Left renal pelvis (tissue), 4 donors: ENCODE measurements around the gene DCTD. TPM values are rescaled to one million over a fixed set of nuclear protein-coding genes. Genes with fewer than 3 reads are reported as not detected.

Source experiments
- DNase-seq, 4 donors: peaks; one replicate each; pipeline ENCODE4 v3.0.0-alpha.2; 2013; ENCODE audit warnings: low read depth in 4 of 4, low spot score in 3 of 4
- polyA plus RNA-seq, 4 donors: library from polyadenylated mRNA; unstranded; fragments of 120-200 nt; gene quantifications; one replicate each; pipeline ENCODE4 v1.2.1, GENCODE V29; 2013; ENCODE audit not compliant: insufficient read length in 4 of 4

Gene DCTD
- polyA plus RNA-seq, 4 donors: 100 to 131 (median 113) TPM

DNA sequence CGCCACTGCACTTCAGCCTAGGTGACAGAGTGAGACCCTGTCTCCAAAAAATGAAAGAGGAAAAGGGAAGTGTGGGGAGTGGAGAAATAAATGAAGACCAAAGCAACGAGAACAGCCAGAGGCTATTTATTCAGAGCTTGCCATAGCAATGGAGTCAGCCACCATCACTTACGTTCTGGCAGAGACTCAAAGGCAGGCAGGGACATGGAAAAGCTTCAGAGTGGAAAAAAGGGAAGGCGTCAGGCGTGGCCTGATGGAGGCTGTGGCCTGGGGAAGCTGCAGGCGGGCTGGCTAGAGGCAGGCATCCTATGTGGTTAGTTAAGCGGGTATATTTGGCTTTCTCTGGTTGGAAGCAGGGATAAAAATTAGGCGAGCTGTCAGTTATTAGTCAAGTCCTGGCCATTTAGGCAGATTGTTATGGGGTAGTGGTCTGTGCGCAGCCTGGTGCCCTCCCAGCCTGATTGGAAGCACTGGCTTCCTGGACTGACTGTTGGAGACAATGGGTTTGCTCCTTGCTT is 73.3 kb downstream of the DCTD start:
- no peak for DNase-seq

DNA sequence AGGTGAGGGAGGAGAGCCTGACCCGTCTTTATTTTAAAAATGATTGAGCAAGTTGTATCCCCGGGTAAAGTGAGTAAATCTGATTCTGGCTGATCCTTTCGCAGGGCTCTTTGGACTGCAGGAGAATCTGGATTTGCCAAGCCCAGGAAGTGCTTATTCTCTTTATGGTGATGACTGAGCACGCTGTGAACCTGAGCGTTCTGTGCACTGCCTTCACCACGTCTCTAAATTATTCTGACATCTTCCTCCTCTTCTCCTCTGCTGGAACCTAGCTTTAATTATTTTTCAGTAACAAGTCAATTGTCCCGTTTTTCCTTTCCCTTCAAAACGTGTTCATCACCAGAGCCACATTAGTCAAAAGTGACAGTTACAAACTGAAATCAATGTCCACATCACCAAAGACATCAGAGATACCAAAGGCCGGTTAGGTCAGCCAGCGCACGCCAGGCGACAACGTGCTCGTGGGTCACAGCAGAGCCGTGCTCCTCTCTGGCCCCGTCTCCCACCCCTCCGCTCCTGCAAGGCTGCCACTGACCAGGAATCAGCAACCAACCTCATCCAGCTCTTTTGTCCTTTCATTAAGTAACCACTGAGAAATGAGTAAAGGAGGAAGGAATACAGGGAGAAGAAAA is 74.3 kb downstream of the DCTD start:
- DNase-seq: no peak

DNA sequence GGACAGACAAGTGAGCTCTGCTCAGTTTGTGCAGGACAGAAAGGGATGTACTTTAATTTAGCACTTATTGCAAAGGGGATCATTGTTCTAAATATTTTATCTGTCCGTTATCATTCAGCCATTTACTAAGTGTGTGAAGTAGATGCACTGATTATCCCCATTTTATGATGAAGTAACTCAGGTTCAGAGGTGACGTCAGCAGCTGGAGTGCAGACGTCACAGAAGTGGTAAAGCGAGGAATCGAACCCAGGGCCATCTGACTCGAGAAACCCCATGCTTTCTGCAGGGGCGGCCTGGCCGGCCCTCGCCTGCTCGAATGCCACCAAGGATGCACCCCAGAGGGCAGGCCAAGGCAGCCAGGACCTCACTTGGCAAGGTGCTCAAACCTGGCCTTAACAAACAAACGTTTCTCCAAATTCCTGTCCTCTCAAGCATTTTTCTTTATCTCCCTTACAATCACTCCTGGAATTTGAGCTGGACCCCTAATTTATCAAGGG is 75.0 kb downstream of the DCTD start:
- no peak for DNase-seq

DNA sequence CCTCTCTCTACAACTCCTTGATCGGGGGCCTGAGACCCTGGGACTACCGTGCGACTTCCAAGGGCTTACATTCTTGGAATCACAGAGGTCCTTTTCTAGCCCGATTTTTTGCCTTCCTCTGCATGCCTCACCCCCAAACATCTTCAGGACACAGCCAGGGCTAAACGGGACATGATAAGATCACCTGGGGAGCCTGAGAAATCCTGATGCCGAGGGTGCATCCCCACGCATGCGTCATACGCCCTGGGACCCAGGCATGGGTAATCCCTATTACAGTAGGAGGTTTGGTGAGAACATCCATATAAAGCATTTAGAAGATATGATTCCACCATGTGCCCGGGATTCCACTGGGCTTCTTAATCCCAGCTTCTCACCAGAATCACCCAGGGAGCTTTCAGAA is 77.1 kb downstream of the DCTD start:
- DNase-seq: no peak

Other genes starting within 250 kb of the DCTD start
- gene WWC2, start 181.9 kb upstream of the DCTD start, polyA plus RNA-seq: 10 to 100 TPM; 40.0 to 60.5 (median 59.1) TPM